GM12873 (cell line): ENCODE results near the gene LRTM2.

Experiments used
- CTCF ChIP-seq: IDR thresholded peaks from 2 replicates; pipeline ENCODE4 v1.5.1; 2012; ENCODE audit warnings: low read depth, mild to moderate bottlenecking, moderate library complexity, low read length, control low read depth; ENCODE audit not compliant: insufficient read depth; ENCODE audit errors: missing control alignments

The LRTM2 gene

GRCh38 chr12:1799051-1799881, 21.1 kb upstream of the LRTM2 start:
- TF ChIP-seq CTCF = no peak

DNA sequence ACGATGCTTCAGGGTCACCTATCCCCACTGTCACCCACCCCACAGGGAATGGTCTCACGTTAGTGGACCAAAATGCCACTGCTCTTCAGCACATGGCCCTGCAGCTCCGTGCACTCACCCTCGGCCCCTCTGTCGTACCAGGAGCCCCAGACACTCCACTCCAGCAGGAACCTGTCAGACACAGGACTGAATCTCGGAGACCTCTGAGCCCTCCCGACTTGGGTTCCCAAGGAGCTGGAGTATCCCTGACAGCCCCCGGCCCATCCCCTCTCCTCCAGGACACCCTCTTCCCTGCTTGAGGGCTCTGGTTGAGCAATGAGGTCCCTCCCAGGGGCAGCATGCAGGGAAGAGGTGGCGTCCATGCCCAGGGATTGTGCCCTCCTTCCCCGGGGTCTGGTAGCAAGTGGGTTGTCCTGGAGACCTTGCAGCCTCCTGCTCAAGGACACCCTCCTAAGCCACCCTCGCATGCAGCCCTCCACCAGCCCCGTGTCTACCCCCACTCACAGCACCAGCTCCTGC, 20.4 kb upstream of the LRTM2 start:
- no peak for TF ChIP-seq CTCF

DNA sequence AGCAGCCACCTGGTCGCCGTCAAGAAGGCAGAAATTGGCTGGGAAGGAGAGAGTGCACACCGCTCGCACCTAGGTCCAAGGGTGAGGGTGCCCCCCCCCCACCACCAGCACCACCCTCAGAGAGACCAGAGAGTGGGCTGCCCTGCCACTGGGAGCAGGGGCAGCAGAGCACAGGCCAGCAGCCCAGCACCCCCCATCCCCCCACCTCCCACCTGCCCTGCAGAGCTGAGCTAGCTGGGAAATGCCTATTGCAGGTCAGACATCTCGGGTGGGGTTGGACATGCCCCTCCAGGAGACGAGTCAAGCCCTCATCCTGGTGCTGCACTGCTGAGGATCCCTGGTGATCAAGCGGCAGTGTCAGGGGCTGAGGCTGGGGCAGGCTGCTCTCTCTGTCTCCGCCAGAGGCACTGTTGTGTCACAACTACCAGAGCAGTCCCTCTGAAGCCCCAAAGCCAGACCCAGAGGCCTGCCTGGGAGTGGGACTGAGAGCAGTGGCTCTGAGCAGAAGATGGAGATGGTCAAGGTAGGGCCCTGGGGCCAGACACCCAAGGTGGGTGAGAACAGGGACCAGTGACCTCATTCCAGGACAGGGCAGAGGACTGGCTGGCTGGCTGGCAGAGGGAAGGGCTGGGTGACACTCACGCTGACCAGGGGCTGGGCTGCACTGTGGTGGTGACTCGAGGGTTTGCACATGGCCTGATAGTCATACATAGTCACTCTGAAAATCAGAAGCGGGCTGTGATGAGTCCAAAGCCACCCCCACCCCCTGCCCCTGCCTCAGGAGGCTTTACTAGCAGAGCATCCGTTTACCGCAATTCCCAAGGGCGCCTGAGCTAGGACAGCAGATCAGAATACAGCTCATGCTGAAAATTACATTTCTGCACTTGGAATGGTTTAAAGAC, 19.7 kb upstream of the LRTM2 start:
- TF ChIP-seq CTCF = peak; percentile 78

- TF ChIP-seq CTCF = no peak
Measured at GRCh38 chr12:1801303-1801975, 18.9 kb upstream of the LRTM2 start.

DNA sequence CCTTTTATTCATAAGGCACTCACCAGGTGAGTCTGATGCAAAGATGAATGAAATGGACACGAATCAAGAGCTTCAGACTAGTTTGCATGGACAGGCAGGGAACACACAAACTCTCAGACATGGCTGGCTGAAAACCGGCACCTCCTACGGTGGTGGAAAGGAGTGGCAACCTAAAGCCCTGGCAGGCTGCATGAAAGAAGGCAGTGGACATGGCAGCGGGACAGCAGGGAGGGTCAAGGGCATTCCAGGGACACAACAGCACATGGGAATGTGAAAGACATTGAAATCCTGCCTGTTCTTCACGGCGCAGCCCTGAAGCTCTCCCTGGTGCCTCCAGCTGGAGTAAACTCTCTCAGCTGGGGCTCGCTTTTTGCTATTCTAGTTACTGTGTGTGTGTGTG, 16.6 kb upstream of the LRTM2 start:
- no peak for TF ChIP-seq CTCF

DNA sequence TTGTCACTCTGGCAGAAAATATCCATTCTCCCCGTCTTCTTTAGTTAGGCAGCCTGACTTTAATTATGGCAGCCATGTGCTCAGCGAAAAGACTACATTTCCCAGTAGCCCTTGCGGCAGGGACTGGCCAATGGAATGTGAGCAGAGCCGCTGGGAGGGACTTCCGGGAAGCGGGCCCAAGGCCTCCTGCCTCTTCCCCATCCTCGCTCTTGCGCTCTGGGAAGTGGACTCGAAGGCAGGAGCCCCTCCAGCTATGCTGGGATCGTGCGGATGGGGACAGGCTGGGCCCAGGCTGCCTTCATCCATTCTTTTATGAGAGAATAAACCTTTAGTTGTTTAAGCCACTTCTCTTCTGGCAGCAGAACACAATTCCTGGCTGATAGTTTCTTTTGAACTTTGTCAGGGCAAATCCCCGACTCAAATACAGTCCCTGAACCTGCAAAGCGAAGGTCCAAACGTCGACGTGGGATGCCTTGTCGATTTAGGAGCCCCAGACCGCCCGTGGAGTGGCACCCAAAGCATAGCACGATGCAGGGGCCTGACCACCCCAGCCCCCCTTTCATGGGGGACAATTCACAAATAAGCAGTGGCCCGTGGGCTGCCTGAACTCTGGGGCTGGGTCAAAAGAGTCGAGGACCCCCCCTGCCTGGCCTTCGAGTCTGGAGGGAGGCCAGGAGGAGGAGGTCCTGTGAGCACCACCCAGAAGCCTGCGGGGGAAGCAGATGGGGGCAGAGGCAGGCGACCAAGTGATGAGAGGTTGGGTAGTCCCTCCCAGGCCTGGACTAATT, 15.6 kb upstream of the LRTM2 start:
- no peak for TF ChIP-seq CTCF
